Measurements from ENCODE around the gene DEAF1. TPM values are rescaled to one million over a fixed set of nuclear protein-coding genes. Genes with fewer than 3 reads are reported as not detected.

DEAF1 gene
- total RNA-seq, 1 experiment from 2014 or later, result 33.9 TPM

DNA sequence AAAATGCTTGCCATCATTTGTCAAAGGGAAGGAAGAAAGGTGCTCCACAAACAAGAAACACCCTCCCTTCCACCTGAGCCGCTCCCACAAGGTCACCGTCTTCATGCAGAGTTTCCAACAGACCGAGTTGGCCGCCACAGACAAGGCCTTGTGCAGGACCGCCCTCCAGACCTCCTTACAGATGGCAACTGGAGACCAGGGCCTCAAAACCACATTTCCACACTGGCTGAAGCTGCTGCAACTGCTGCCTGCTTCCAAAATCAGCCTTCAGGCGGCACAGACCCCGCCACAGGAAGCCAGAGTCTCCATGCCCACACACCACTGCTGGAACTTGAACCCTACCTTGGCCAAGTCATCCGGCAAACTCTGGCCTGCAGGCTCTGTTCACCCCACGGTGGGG lies 6.3 kb downstream of the DEAF1 start:
- POLR2A ChIA-PET, result no interaction called here
- BruUV-seq (replicated peaks), result no TSS peak

More for the DNA sequence above, 6.3 kb downstream of the DEAF1 start:
- no peak overlapping the region for H3K9ac ChIP-seq (ENCODE audit: low read length)
- ATAC-seq, result no peak
- no peaks in the 10 kb centered on the region for H3K9me3 ChIP-seq (ENCODE audit: control insufficient read depth in 1 of 2, insufficient read depth in 1 of 2, low read depth in 1 of 2, low read length in 2 of 2)
- H3K4me2 ChIP-seq (ENCODE audit: low read length), result no peak overlapping the region
- intact Hi-C loops (cut with micrococcal nuclease), result no loop called here
- peaks cover 20% of the 10 kb centered on the region for H3K79me2 ChIP-seq (ENCODE audit: insufficient read depth, low read length)
- H3K4me3 ChIP-seq (replicated peaks in 1 of 2; ENCODE audit: low read depth in 1 of 2, low read length in 2 of 2), result no peak overlapping the region
- no peaks in the 10 kb centered on the region for H3K9me2 ChIP-seq (ENCODE audit: insufficient read depth)
- CTCF ChIA-PET, result no interaction called here
- no peak for DNase-seq (ENCODE audit: low read depth, low spot score)
- H3K27me3 ChIP-seq (ENCODE audit: insufficient read depth, low read length), result no peaks in the 10 kb centered on the region
- RAD21 ChIA-PET (ENCODE audit: low non-redundant PET in 1 of 2, low total read pairs in 2 of 2, uncharacterized antibody in 2 of 2, unreplicated experiment in 2 of 2), result no interaction called here
- peaks cover 3 to 10% of the 10 kb centered on the region in 2 experiments for H3K4me1 ChIP-seq (ENCODE audit: control insufficient read depth in 1 of 2, insufficient read depth in 2 of 2, low read length in 2 of 2)
- TF ChIP-seq SP1 (IDR thresholded peaks at IDR 0.05; ENCODE audit: low read depth), result no peak
- no peak for TF ChIP-seq ELF1 (IDR thresholded peaks at IDR 0.05; ENCODE audit: borderline replicate concordance, low read depth)
- TF ChIP-seq, protein P1, sequence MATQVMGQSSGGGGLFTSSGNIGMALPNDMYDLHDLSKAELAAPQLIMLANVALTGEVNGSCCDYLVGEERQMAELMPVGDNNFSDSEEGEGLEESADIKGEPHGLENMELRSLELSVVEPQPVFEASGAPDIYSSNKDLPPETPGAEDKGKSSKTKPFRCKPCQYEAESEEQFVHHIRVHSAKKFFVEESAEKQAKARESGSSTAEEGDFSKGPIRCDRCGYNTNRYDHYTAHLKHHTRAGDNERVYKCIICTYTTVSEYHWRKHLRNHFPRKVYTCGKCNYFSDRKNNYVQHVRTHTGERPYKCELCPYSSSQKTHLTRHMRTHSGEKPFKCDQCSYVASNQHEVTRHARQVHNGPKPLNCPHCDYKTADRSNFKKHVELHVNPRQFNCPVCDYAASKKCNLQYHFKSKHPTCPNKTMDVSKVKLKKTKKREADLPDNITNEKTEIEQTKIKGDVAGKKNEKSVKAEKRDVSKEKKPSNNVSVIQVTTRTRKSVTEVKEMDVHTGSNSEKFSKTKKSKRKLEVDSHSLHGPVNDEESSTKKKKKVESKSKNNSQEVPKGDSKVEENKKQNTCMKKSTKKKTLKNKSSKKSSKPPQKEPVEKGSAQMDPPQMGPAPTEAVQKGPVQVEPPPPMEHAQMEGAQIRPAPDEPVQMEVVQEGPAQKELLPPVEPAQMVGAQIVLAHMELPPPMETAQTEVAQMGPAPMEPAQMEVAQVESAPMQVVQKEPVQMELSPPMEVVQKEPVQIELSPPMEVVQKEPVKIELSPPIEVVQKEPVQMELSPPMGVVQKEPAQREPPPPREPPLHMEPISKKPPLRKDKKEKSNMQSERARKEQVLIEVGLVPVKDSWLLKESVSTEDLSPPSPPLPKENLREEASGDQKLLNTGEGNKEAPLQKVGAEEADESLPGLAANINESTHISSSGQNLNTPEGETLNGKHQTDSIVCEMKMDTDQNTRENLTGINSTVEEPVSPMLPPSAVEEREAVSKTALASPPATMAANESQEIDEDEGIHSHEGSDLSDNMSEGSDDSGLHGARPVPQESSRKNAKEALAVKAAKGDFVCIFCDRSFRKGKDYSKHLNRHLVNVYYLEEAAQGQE (IDR thresholded peaks at IDR 0.05; ENCODE audit: low read depth), result no peak
- TF ChIP-seq POLR2A (IDR thresholded peaks at IDR 0.05; ENCODE audit: borderline replicate concordance, extremely low read depth, insufficient read depth, insufficient read length), result no peak
- TF ChIP-seq SIN3A (IDR thresholded peaks at IDR 0.05; ENCODE audit: low read depth), result no peak
- no peak for TF ChIP-seq EZH2 (IDR thresholded peaks at IDR 0.05)
- TF ChIP-seq RAD21 (IDR thresholded peaks at IDR 0.05; ENCODE audit: low read depth), result no peak
- TF ChIP-seq, protein P2, sequence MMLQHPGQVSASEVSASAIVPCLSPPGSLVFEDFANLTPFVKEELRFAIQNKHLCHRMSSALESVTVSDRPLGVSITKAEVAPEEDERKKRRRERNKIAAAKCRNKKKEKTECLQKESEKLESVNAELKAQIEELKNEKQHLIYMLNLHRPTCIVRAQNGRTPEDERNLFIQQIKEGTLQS (IDR thresholded peaks at IDR 0.05), result no peak
- TF ChIP-seq, protein P3, sequence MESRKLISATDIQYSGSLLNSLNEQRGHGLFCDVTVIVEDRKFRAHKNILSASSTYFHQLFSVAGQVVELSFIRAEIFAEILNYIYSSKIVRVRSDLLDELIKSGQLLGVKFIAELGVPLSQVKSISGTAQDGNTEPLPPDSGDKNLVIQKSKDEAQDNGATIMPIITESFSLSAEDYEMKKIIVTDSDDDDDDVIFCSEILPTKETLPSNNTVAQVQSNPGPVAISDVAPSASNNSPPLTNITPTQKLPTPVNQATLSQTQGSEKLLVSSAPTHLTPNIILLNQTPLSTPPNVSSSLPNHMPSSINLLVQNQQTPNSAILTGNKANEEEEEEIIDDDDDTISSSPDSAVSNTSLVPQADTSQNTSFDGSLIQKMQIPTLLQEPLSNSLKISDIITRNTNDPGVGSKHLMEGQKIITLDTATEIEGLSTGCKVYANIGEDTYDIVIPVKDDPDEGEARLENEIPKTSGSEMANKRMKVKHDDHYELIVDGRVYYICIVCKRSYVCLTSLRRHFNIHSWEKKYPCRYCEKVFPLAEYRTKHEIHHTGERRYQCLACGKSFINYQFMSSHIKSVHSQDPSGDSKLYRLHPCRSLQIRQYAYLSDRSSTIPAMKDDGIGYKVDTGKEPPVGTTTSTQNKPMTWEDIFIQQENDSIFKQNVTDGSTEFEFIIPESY (IDR thresholded peaks at IDR 0.05; ENCODE audit: extremely low read depth, insufficient replicate concordance, low read length), result no peak
- no peak for TF ChIP-seq TCF7L2 (IDR thresholded peaks at IDR 0.05; ENCODE audit: borderline replicate concordance, extremely low read depth, insufficient read depth, insufficient read length)
- no peak for TF ChIP-seq FOSL1 (IDR thresholded peaks at IDR 0.05; ENCODE audit: low read depth)
- no peak for TF ChIP-seq YY1 (IDR thresholded peaks at IDR 0.05; ENCODE audit: extremely low read depth, insufficient replicate concordance, low read depth, low read length)
- no peak for TF ChIP-seq CBX3 (IDR thresholded peaks at IDR 0.05; ENCODE audit: low read depth)
- TF ChIP-seq EZH2phosphoT487 (IDR thresholded peaks at IDR 0.05; ENCODE audit: borderline replicate concordance), result no peak
- no peak for TF ChIP-seq ZFX (IDR thresholded peaks at IDR 0.05)
- no peak for TF ChIP-seq JUND (IDR thresholded peaks at IDR 0.05)
- TF ChIP-seq ZNF274 (IDR thresholded peaks at IDR 0.05; ENCODE audit: low read depth, low read length), result no peak
- TF ChIP-seq POLR2AphosphoS5 (IDR thresholded peaks at IDR 0.05; ENCODE audit: low read depth, low read length), result no peak
- H2AFZ ChIP-seq (ENCODE audit: low read depth, low read length, poor library complexity, severe bottlenecking), result no peak overlapping the region
- H3K36me3 ChIP-seq (ENCODE audit: control insufficient read depth in 1 of 2, insufficient read depth in 2 of 2, low read length in 2 of 2), result peaks cover 13 to 20% of the 10 kb centered on the region in 2 experiments
- no peak overlapping the region for H3K27ac ChIP-seq (ENCODE audit: low read depth, low read length)
- no peaks in the 10 kb centered on the region for H4K20me1 ChIP-seq (ENCODE audit: insufficient read depth)

Measured in HCT116 (cell line).